Activated CD4-positive, alpha-beta T cell treated with anti-CD3 and anti-CD28 coated beads for 36 hours (primary cell): ENCODE results near the gene HNRNPUL1. TPM values are rescaled to one million over a fixed set of nuclear protein-coding genes. Genes with fewer than 3 reads are reported as not detected.

Source experiments
- ATAC-seq: fragments of 200-7000 bp; cut with Tn5 transposase; one replicate; pipeline ENCODE4 v1.10.0; 2021; ENCODE audit warnings: mild to moderate bottlenecking, moderate library complexity
- CTCF ChIA-PET: fragments of 350-600 bp; sonication (Branson Sonifier 250); formaldehyde crosslinking; loops from one replicate; lab custom pipeline; 2021; ENCODE audit warnings: antibody characterized with exemption; lab: Charles Lee
- POLR2A ChIA-PET: fragments of 350-600 bp; sonication (Branson Sonifier 250); formaldehyde crosslinking; loops from one replicate; lab custom pipeline; 2021; ENCODE audit warnings: antibody characterized with exemption, inconsistent platforms; lab: Charles Lee
- DNase-seq: peaks from one replicate; pipeline ENCODE4 v3.0.0-alpha.2; 2020
- H3K27ac Mint-ChIP-seq: one replicate; pipeline ENCODE4 v1.8.0; 2021; ENCODE audit warnings: mixed read lengths
- H3K27me3 Mint-ChIP-seq: one replicate; pipeline ENCODE4 v1.8.0; 2021; ENCODE audit warnings: mixed read lengths
- H3K36me3 Mint-ChIP-seq: one replicate; pipeline ENCODE4 v1.8.0; 2021; ENCODE audit warnings: low read depth, mixed read lengths
- H3K4me1 Mint-ChIP-seq: one replicate; pipeline ENCODE4 v1.8.0; 2021; ENCODE audit warnings: mixed read lengths
- H3K4me3 Mint-ChIP-seq: one replicate; pipeline ENCODE4 v1.8.0; 2021; ENCODE audit warnings: mild to moderate bottlenecking, moderate library complexity, mixed read lengths
- H3K9me3 Mint-ChIP-seq: one replicate; pipeline ENCODE4 v1.8.0; 2021; ENCODE audit warnings: low read depth, mixed read lengths
- intact Hi-C, 2 experiments: fragments of 100-400 bp; cut with DNase I in 1 of 2; cut with micrococcal nuclease in 1 of 2; formaldehyde crosslinking; loops; one replicate each; pipeline versions ENCODE4 v1.14.2 to v1.15.1; 2022 to 2024; cut with DNase I, micrococcal nuclease
- total RNA-seq, 2 experiments: library from RNA; stranded (reverse); gene quantifications; one replicate each; pipeline ENCODE4 v1.2.3, GENCODE V29; 2021

Gene HNRNPUL1
- total RNA-seq, 2 experiments from 2014 or later: 263 to 312 TPM

DNA sequence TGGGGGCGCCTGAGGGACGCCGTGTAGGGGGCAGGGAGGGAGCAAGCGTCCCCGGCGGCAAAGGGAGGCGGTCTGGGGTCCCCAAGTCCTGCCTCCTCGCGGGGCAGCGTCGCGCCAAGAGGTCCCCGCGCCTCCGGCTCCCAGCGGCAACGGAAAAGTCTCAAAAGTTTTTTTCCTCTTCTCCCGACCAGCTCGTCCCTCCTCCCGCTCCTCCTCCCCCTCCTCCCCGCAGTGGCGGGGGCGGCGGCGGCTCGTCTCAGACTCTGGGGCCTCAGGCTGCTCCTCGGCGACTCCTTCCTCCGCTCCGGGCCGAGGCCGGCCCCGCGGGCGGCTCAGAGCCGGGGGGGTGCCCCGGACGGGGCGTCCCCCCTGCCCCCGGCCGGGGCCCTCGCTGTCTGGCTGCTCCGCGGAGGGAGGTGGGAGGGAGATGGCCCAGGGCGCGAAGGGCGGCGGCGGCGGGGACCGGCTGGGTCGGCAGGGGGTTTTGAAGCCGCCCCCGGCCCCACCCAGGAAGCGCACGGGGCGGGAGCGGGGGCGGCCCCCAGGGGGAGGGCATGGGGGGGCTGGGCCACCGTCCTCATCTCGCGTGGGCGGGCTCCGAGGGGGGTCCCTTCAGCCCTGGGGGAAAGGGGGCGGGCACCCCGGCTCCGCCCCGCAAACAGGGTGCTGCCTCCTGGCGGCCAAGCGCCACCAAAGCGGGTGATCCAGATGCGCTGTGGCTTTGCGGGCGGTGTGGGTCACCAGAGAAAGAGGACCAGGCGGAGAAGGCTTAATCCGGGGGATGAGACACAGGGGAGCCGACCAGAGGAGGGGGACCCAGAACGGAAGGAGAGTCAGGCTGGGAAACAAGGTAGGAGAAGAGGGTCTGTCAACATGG lies 89.5 kb downstream of the HNRNPUL1 start, which contains the start of gene TGFB1:
TGFB1 (minus strand) TSS at position 457 of the 877 bp plus-strand sequence. CDS start 878 bp downstream, outside the sequence.
- Mint-ChIP-seq H3K27me3 (no peaks in the 10 kb centered on the region), H3K36me3 (peaks cover 27% of the 10 kb centered on the region)

DNA sequence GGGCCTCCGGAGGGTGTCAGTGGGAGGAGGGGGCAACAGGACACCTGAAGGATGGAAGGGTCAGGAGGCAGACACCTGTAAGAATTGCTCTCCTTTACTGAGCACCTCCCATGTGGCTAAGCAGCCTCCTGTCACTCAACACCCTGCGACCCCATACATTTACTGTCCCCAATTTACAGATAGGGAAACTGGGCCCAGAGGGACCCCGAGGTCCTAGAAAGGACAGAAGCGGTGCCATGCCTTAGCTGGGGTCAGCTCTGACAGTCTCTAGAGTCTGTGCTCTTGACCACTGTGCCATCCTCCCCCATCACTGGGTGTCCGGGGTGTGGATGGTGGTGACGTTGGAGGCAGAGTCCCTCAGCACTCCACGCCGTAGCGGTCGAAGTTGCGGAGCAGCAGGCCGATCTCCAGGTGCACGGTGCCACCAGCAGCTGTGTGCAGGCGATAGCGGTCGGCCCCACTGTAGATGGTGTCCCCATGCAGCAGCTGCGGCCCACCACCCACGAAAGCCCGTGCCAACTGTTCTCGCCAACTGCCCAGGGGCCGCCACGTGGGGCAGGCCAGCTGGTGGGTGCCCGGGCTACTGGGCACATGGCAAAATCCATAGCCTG lies 90.3 kb downstream of the HNRNPUL1 start:
- peaks cover 57% of the 10 kb centered on the region for H3K4me1 Mint-ChIP-seq
- no peak for ATAC-seq
- ChIA-PET POLR2A (no interaction called here), CTCF (interaction anchor here (1.2 to 2.9 kb wide), 2 partner anchors 10 to 214 kb away, joined by 4 to 24 read pairs; partner anchors contain the start of gene B9D2)
- peak overlapping the region; percentile 96 for H3K4me3 Mint-ChIP-seq
- intact Hi-C loops: loop anchor here (1.0 to 5.0 kb wide), 6 partner anchors 9 to 737 kb away; partner anchors contain the start of genes ACTMAP (in 1 of the 2), ARHGEF1 (in 1 of the 2), RPS19 (in 1 of the 2) and SNRPA (in 1 of the 2)
- peak overlapping the region; percentile 83 for H3K27ac Mint-ChIP-seq
- peaks cover 20% of the 10 kb centered on the region for H3K36me3 Mint-ChIP-seq
- no peaks in the 10 kb centered on the region for H3K27me3 Mint-ChIP-seq
- no peaks in the 10 kb centered on the region for H3K9me3 Mint-ChIP-seq
- no peak for DNase-seq

More for the DNA sequence above, 89.5 kb downstream of the HNRNPUL1 start, which contains the start of gene TGFB1:
- Mint-ChIP-seq H3K9me3 (no peaks in the 10 kb centered on the region), H3K4me1 (peaks cover 58% of the 10 kb centered on the region), H3K4me3 (peak within 1 kb of the TSS; percentile 96), H3K27ac (peak within 1 kb of the TSS; percentile 97)
- ATAC-seq: peak; percentile 45
- peak; percentile 96 for DNase-seq
- CTCF ChIA-PET: interaction anchor here (0.6 to 2.9 kb wide), 4 partner anchors 10 to 86 kb away, joined by 3 to 24 read pairs (median 11); partner anchors contain the start of genes B9D2 and DMAC2
- POLR2A ChIA-PET: interaction anchor here (2.0 to 3.0 kb wide), 3 partner anchors 10 to 91 kb away, joined by 16 to 20 read pairs (median 17); partner anchors contain the start of genes B9D2 and HNRNPUL1
- intact Hi-C loops: loop anchor here (1.0 to 5.0 kb wide), 9 partner anchors 10 to 736 kb away; partner anchors contain the start of genes ACTMAP (in 1 of the 2), ARHGEF1 (in 1 of the 2), HNRNPUL1 (in 1 of the 2) and RPS19 (in 1 of the 2)

DNA sequence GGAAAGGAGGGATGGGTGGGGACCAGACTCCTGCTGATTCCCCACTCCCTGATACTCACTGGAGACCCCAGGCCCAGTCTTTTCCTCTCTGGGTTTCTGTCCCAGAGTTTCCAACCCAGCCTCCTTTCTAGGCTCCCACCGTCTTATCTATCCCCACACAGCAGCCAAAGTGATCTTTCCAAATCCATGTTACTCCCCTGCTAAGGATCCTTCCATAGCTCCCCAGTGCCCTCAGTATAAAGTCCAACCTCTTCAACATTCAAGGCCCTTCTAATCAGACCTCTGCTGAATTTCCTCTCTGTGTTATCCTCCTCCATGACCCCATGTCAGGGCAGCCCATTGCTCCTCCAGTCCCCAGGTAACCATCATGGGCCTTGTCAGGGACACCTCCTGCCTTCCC lies 90.9 kb downstream of the HNRNPUL1 start:
- H3K36me3 Mint-ChIP-seq: peaks cover 14% of the 10 kb centered on the region
- H3K9me3 Mint-ChIP-seq: no peaks in the 10 kb centered on the region
- intact Hi-C loops: loop anchor here in 1 of 2 experiments (2.0 kb wide), 1 partner anchor 604 kb away; the partner anchor contains the start of genes ACTMAP and SNRPA
- peak overlapping the region; percentile 41 for H3K4me3 Mint-ChIP-seq
- ChIA-PET CTCF (interaction anchor here (0.6 to 2.9 kb wide), 3 partner anchors 9 to 303 kb away, joined by 3 to 24 read pairs (median 4); partner anchors contain the start of gene B9D2), POLR2A (interaction anchor here (0.6 kb wide), 1 partner anchor 58 kb away, joined by 3 read pairs; no protein-coding TSS in a partner anchor)
- DNase-seq (no peak), ATAC-seq (no peak)
- peaks cover 55% of the 10 kb centered on the region for H3K4me1 Mint-ChIP-seq
- H3K27ac Mint-ChIP-seq: peak overlapping the region; percentile 98
- no peaks in the 10 kb centered on the region for H3K27me3 Mint-ChIP-seq

DNA sequence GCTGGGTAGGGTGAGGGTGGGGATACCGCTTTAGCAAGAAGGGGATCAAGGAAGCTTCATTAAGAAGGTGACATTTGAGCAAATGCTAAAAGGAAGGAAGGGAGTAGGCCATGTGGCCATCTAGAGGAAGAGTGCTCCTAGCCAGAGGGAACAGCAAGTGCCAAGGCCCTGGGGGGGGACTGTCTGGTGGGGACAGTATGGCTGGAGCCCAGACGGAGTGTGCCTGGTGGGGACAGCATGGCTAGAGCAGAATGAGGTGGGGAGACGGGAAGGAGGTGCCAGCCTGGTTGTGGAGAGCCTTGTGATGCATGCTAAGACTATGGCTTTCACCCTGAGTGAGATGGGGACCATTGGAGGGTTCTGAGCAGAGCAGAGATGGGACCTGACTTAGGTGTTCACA lies 91.6 kb downstream of the HNRNPUL1 start:
- ATAC-seq (no peak), DNase-seq (no peak)
- H3K27ac Mint-ChIP-seq: peak overlapping the region; percentile 98
- H3K4me3 Mint-ChIP-seq: peak overlapping the region; percentile 44
- peaks cover 53% of the 10 kb centered on the region for H3K4me1 Mint-ChIP-seq
- peaks cover 12% of the 10 kb centered on the region for H3K36me3 Mint-ChIP-seq
- no peaks in the 10 kb centered on the region for H3K9me3 Mint-ChIP-seq
- POLR2A ChIA-PET: no interaction called here
- CTCF ChIA-PET: interaction anchor here (1.2 to 2.9 kb wide), 2 partner anchors 8 to 213 kb away, joined by 4 to 24 read pairs; partner anchors contain the start of gene B9D2
- intact Hi-C loops: loop anchor here in 1 of 2 experiments (2.0 kb wide), 1 partner anchor 605 kb away; the partner anchor contains the start of genes ACTMAP and SNRPA
- H3K27me3 Mint-ChIP-seq: no peaks in the 10 kb centered on the region

DNA sequence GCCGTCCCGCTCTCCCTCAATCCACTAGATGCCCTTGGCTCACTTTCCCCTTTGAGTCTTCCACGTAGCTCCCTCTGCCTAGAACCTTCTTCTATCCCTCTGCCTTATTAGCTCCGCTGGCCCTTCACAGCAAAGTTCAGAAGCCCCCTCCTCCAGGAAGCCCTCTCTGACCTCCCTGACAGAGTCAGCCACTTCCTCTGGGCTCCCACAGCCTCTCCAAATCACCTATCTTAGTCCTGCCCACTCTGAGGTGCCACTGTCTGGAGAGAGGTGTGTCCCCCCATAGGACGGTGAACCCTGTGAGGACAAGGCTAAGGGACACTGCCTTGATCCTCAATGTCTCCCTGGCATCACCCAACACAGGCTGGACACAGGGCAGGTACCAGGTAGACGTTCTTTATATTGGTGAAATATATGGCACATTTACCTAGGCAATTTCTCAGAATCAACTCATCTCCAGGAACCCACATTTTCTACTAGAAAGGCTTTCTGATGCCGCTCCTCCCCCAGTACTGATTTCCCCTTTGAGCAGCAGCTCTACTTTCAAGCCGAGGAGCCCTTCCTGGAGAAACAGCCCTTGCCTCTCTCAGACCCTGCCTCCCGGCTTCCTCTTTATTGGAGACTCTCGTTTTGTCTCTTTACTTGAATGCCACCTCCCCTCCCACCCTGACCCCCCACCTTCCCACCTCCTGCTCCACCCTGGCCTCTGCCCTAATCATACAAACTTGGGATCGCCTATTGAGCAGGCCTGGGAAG lies 93.0 kb downstream of the HNRNPUL1 start:
- Mint-ChIP-seq H3K36me3 (peaks cover 5% of the 10 kb centered on the region), H3K27ac (peak overlapping the region; percentile 98), H3K9me3 (no peaks in the 10 kb centered on the region), H3K4me3 (peak overlapping the region; percentile 44), H3K27me3 (no peaks in the 10 kb centered on the region), H3K4me1 (peaks cover 50% of the 10 kb centered on the region)
- ATAC-seq (peak; percentile 9), DNase-seq (peak; percentile 55)
- intact Hi-C loops: no loop called here
- ChIA-PET CTCF (interaction anchor here (0.6 kb wide), 1 partner anchor 10 kb away, joined by 3 read pairs; no protein-coding TSS in a partner anchor), POLR2A (interaction anchor here (0.5 kb wide), 1 partner anchor 192 kb away, joined by 6 read pairs; no protein-coding TSS in a partner anchor)

Other genes with a start within 250 kb of the HNRNPUL1 start
- not detected for gene CYP2A13, start 175.9 kb upstream of the HNRNPUL1 start, total RNA-seq
- gene CYP2F1, start 149.9 kb upstream of the HNRNPUL1 start, total RNA-seq: not detected
- under 1 TPM; 0.46 to 0.84 TPM for gene CYP2S1, start 71.2 kb upstream of the HNRNPUL1 start, total RNA-seq
- gene AXL, start 45.1 kb upstream of the HNRNPUL1 start, total RNA-seq: under 1 TPM; 0.28 to 0.50 TPM
- 10 to 100 TPM; 21.2 to 21.4 TPM for gene CCDC97, start 45.8 kb downstream of the HNRNPUL1 start, total RNA-seq
- gene TGFB1, start 89.5 kb downstream of the HNRNPUL1 start, total RNA-seq: 10 to 100 TPM; 86.2 to 99.0 TPM
- 1 to 10 TPM; 4.0 to 5.2 TPM for gene B9D2, start 99.8 kb downstream of the HNRNPUL1 start, total RNA-seq
- gene TMEM91, start 112.2 kb downstream of the HNRNPUL1 start, total RNA-seq: 1 to 10 TPM; 3.0 to 4.0 TPM
- gene EXOSC5, start 133.0 kb downstream of the HNRNPUL1 start, total RNA-seq: 10 to 100 TPM; 32.7 to 47.8 TPM
- 10 to 100 TPM; 14.5 to 25.4 TPM for gene BCKDHA, start 133.4 kb downstream of the HNRNPUL1 start, total RNA-seq
- gene B3GNT8, start 163.0 kb downstream of the HNRNPUL1 start, total RNA-seq: under 1 TPM in 1 of 2 experiments, not detected in 1; 0.41 TPM
- gene DMAC2, start 175.5 kb downstream of the HNRNPUL1 start, total RNA-seq: 10 to 100 TPM; 52.5 to 66.3 TPM
- gene ERICH4, start 178.8 kb downstream of the HNRNPUL1 start, total RNA-seq: not detected